ENCODE measurements around the gene GPC5.

Gene GPC5

GRCh38 chr13:92825938-92826596, 1427.6 kb downstream of the GPC5 start:
- H3K9ac ChIP-seq (ENCODE audit: low read length) = no peak overlapping the region
- H3K79me2 ChIP-seq (ENCODE audit: control insufficient read depth, insufficient read depth, low read length, poor library complexity) = no peaks in the 10 kb centered on the region
- no peaks in the 10 kb centered on the region for H3K79me1 ChIP-seq (ENCODE audit: low read length)
- no peak overlapping the region for H3K4ac ChIP-seq (ENCODE audit: low read depth, low read length)
- no peak overlapping the region for H3K14ac ChIP-seq (ENCODE audit: low read length)
- no peaks in the 10 kb centered on the region for H3K36me3 ChIP-seq (ENCODE audit: control insufficient read depth in 1 of 2, insufficient read depth in 2 of 2, low read length in 2 of 2)
- H4K91ac ChIP-seq (ENCODE audit: low read depth, low read length) = no peak overlapping the region
- H3K18ac ChIP-seq (ENCODE audit: low read length) = no peak overlapping the region
- H2BK12ac ChIP-seq (ENCODE audit: low read length) = no peak overlapping the region
- no peak overlapping the region for H3K4me2 ChIP-seq (ENCODE audit: low read length)
- no peak overlapping the region for H3K27ac ChIP-seq (ENCODE audit: low read depth, low read length)
- no peak overlapping the region for H4K12ac ChIP-seq (ENCODE audit: low read depth, low read length)
- no peak overlapping the region for H4K8ac ChIP-seq (ENCODE audit: low read depth, low read length)
- H2AFZ ChIP-seq (ENCODE audit: insufficient read depth, low read length, poor library complexity) = no peak overlapping the region
- no peak overlapping the region for H2BK120ac ChIP-seq (ENCODE audit: insufficient read depth, low read length, poor library complexity)
- H2AK5ac ChIP-seq (ENCODE audit: low read length) = no peak overlapping the region
- no peaks in the 10 kb centered on the region for H3K9me3 ChIP-seq (ENCODE audit: insufficient read depth, low read depth, low read length)
- WGBS (ENCODE audit: extremely low coverage, insufficient coverage, insufficient read length) = no CpG with 5 or more reads among the region's 5 CpGs
- H3K27me3 ChIP-seq (ENCODE audit: insufficient read depth, low read length) = no peaks in the 10 kb centered on the region
- no peak overlapping the region for H3K23ac ChIP-seq (ENCODE audit: low read length)
- DNase-seq = no peak
- H3K4me3 ChIP-seq (ENCODE audit: low read depth, low read length) = no peak overlapping the region
- H3K4me1 ChIP-seq (ENCODE audit: control insufficient read depth in 1 of 2, insufficient read depth in 2 of 2, low read length in 2 of 2) = no peaks in the 10 kb centered on the region
- H2BK5ac ChIP-seq (ENCODE audit: low read depth, low read length, poor library complexity) = no peak overlapping the region

- H3K27ac ChIP-seq (ENCODE audit: low read depth, low read length) = no peak overlapping the region
- H3K79me1 ChIP-seq (ENCODE audit: low read length) = no peaks in the 10 kb centered on the region
- no peaks in the 10 kb centered on the region for H3K4me1 ChIP-seq (ENCODE audit: control insufficient read depth in 1 of 2, insufficient read depth in 2 of 2, low read length in 2 of 2)
- no peak overlapping the region for H2AK5ac ChIP-seq (ENCODE audit: low read length)
- no peak overlapping the region for H2BK12ac ChIP-seq (ENCODE audit: low read length)
- no peaks in the 10 kb centered on the region for H3K9me3 ChIP-seq (ENCODE audit: insufficient read depth, low read depth, low read length)
- no peak overlapping the region for H3K23ac ChIP-seq (ENCODE audit: low read length)
- WGBS (ENCODE audit: extremely low coverage, insufficient coverage, insufficient read length) = no CpG with 5 or more reads among the region's 4 CpGs
- H2BK120ac ChIP-seq (ENCODE audit: insufficient read depth, low read length, poor library complexity) = no peak overlapping the region
- H3K9ac ChIP-seq (ENCODE audit: low read length) = no peak overlapping the region
- no peak overlapping the region for H3K18ac ChIP-seq (ENCODE audit: low read length)
- H3K14ac ChIP-seq (ENCODE audit: low read length) = no peak overlapping the region
- H3K79me2 ChIP-seq (ENCODE audit: control insufficient read depth, insufficient read depth, low read length, poor library complexity) = no peaks in the 10 kb centered on the region
- H4K12ac ChIP-seq (ENCODE audit: low read depth, low read length) = no peak overlapping the region
- no peak overlapping the region for H2BK5ac ChIP-seq (ENCODE audit: low read depth, low read length, poor library complexity)
- H3K4me3 ChIP-seq (ENCODE audit: low read depth, low read length) = no peak overlapping the region
- no peak overlapping the region for H3K4me2 ChIP-seq (ENCODE audit: low read length)
- H3K36me3 ChIP-seq (ENCODE audit: control insufficient read depth in 1 of 2, insufficient read depth in 2 of 2, low read length in 2 of 2) = no peaks in the 10 kb centered on the region
- H4K91ac ChIP-seq (ENCODE audit: low read depth, low read length) = no peak overlapping the region
- no peak for DNase-seq
- H3K4ac ChIP-seq (ENCODE audit: low read depth, low read length) = no peak overlapping the region
- no peak overlapping the region for H2AFZ ChIP-seq (ENCODE audit: insufficient read depth, low read length, poor library complexity)
- H3K27me3 ChIP-seq (ENCODE audit: insufficient read depth, low read length) = no peaks in the 10 kb centered on the region
- no peak overlapping the region for H4K8ac ChIP-seq (ENCODE audit: low read depth, low read length)
Observed at GRCh38 chr13:92827503-92827902, 1429.1 kb downstream of the GPC5 start.

GRCh38 chr13:92829930-92830329, 1431.5 kb downstream of the GPC5 start:
- WGBS (ENCODE audit: extremely low coverage, insufficient coverage, insufficient read length) = no CpG with 5 or more reads among the region's 3 CpGs
- no peak overlapping the region for H3K18ac ChIP-seq (ENCODE audit: low read length)

GRCh38 chr13:92830821-92831220, 1432.4 kb downstream of the GPC5 start:
- Histone ChIP-seq H3K4ac (ENCODE audit: low read depth, low read length) (no peak overlapping the region), H3K18ac (ENCODE audit: low read length) (no peak overlapping the region), H3K4me2 (ENCODE audit: low read length) (no peak overlapping the region), H4K91ac (ENCODE audit: low read depth, low read length) (no peak overlapping the region), H3K9me3 (ENCODE audit: insufficient read depth, low read depth, low read length) (no peaks in the 10 kb centered on the region), H2BK120ac (ENCODE audit: insufficient read depth, low read length, poor library complexity) (no peak overlapping the region), H3K14ac (ENCODE audit: low read length) (no peak overlapping the region), H3K27me3 (ENCODE audit: insufficient read depth, low read length) (no peaks in the 10 kb centered on the region), H3K36me3 (ENCODE audit: control insufficient read depth in 1 of 2, insufficient read depth in 2 of 2, low read length in 2 of 2) (no peaks in the 10 kb centered on the region), H3K79me2 (ENCODE audit: control insufficient read depth, insufficient read depth, low read length, poor library complexity) (no peaks in the 10 kb centered on the region), H2BK5ac (ENCODE audit: low read depth, low read length, poor library complexity) (no peak overlapping the region), H3K4me1 (ENCODE audit: control insufficient read depth in 1 of 2, insufficient read depth in 2 of 2, low read length in 2 of 2) (no peaks in the 10 kb centered on the region), H3K4me3 (ENCODE audit: low read depth, low read length) (no peak overlapping the region), H2AFZ (ENCODE audit: insufficient read depth, low read length, poor library complexity) (no peak overlapping the region), H2AK5ac (ENCODE audit: low read length) (no peak overlapping the region), H2BK12ac (ENCODE audit: low read length) (no peak overlapping the region), H3K23ac (ENCODE audit: low read length) (no peak overlapping the region), H4K12ac (ENCODE audit: low read depth, low read length) (no peak overlapping the region), H3K9ac (ENCODE audit: low read length) (no peak overlapping the region), H4K8ac (ENCODE audit: low read depth, low read length) (no peak overlapping the region), H3K27ac (ENCODE audit: low read depth, low read length) (no peak overlapping the region), H3K79me1 (ENCODE audit: low read length) (no peaks in the 10 kb centered on the region)
- no peak for DNase-seq
- no CpG with 5 or more reads among the region's 3 CpGs for WGBS (ENCODE audit: extremely low coverage, insufficient coverage, insufficient read length)

More at GRCh38 chr13:92829930-92830329, 1431.5 kb downstream of the GPC5 start:
- H3K4ac ChIP-seq (ENCODE audit: low read depth, low read length) = no peak overlapping the region
- H3K9ac ChIP-seq (ENCODE audit: low read length) = no peak overlapping the region
- no peak overlapping the region for H2BK5ac ChIP-seq (ENCODE audit: low read depth, low read length, poor library complexity)
- no peak overlapping the region for H2BK12ac ChIP-seq (ENCODE audit: low read length)
- H4K91ac ChIP-seq (ENCODE audit: low read depth, low read length) = no peak overlapping the region
- H2AK5ac ChIP-seq (ENCODE audit: low read length) = no peak overlapping the region
- no peak overlapping the region for H3K4me3 ChIP-seq (ENCODE audit: low read depth, low read length)
- no peaks in the 10 kb centered on the region for H3K27me3 ChIP-seq (ENCODE audit: insufficient read depth, low read length)
- no peak overlapping the region for H2BK120ac ChIP-seq (ENCODE audit: insufficient read depth, low read length, poor library complexity)
- no peak overlapping the region for H3K14ac ChIP-seq (ENCODE audit: low read length)
- no peak overlapping the region for H3K4me2 ChIP-seq (ENCODE audit: low read length)
- no peaks in the 10 kb centered on the region for H3K79me1 ChIP-seq (ENCODE audit: low read length)
- H3K27ac ChIP-seq (ENCODE audit: low read depth, low read length) = no peak overlapping the region
- H3K36me3 ChIP-seq (ENCODE audit: control insufficient read depth in 1 of 2, insufficient read depth in 2 of 2, low read length in 2 of 2) = no peaks in the 10 kb centered on the region
- H4K12ac ChIP-seq (ENCODE audit: low read depth, low read length) = no peak overlapping the region
- DNase-seq = no peak
- H3K9me3 ChIP-seq (ENCODE audit: insufficient read depth, low read depth, low read length) = no peaks in the 10 kb centered on the region
- no peak overlapping the region for H2AFZ ChIP-seq (ENCODE audit: insufficient read depth, low read length, poor library complexity)
- no peaks in the 10 kb centered on the region for H3K4me1 ChIP-seq (ENCODE audit: control insufficient read depth in 1 of 2, insufficient read depth in 2 of 2, low read length in 2 of 2)
- no peaks in the 10 kb centered on the region for H3K79me2 ChIP-seq (ENCODE audit: control insufficient read depth, insufficient read depth, low read length, poor library complexity)
- no peak overlapping the region for H3K23ac ChIP-seq (ENCODE audit: low read length)
- H4K8ac ChIP-seq (ENCODE audit: low read depth, low read length) = no peak overlapping the region
